OCI-LY3 (cell line): ENCODE measurements around the gene APOL2.

Experiments used
- CTCF ChIP-seq: fragments of 200-600, 300-600 bp; sonication (generic); IDR thresholded peaks from 2 replicates; pipeline ENCODE4 v1.5.1; 2014; ENCODE audit warnings: antibody characterized with exemption, low read length, low read depth
- EZH2phosphoT487 ChIP-seq: fragments of 200-600 bp; shearing (Covaris generic); IDR thresholded peaks from 2 replicates; pipeline ENCODE4 v1.6.1; 2018; ENCODE audit warnings: antibody characterized with exemption, mixed run types, low read depth

DNA sequence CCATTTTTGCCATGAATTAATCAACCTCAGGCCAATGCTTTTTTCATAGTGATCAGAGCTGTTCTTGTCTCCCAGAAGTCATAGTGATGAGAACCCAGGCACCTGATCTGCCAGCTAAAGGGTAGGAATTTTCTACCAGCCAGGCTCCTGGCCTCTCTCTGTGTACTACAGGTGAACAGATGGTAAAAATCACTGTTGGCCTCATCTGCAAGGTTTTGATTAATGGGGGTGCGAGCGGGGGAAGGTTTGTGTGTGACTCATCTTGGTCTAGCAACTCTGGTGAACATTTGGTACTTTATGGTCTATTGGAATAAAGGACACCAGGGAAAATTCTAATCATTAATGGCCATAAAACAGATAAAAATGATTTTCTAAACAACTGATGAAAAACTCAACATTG, 23.3 kb downstream of the APOL2 start:
- TF ChIP-seq CTCF (no peak), EZH2phosphoT487 (no peak)
